CD4-positive, alpha-beta T cell treated with Interleukin-10 for 1 hour (primary cell): Measurements from ENCODE around the gene ACR.

Source experiments
- DNase-seq: peaks from one replicate; pipeline ENCODE4 v3.0.0-alpha.2; 2020

The ACR gene

GRCh38 chr22:50703726-50704509 is 34.1 kb upstream of the ACR start:
- DNase-seq: no peak

GRCh38 chr22:50704510-50705218 is 33.3 kb upstream of the ACR start:
- DNase-seq: no peak

- no peak for DNase-seq
These were observed 32.7 kb upstream of the ACR start for GRCh38 chr22:50705219-50705691.

- no peak for DNase-seq
These were observed 32.1 kb upstream of the ACR start for GRCh38 chr22:50705851-50706351.

GRCh38 chr22:50706481-50707125 is 31.4 kb upstream of the ACR start:
- no peak for DNase-seq

- no peak for DNase-seq
These were observed 29.5 kb upstream of the ACR start for GRCh38 chr22:50708474-50708873.

- DNase-seq: no peak
These were observed 29.0 kb upstream of the ACR start for GRCh38 chr22:50708996-50709395.

- DNase-seq: no peak
These were observed 27.8 kb upstream of the ACR start for GRCh38 chr22:50710221-50710620.

GRCh38 chr22:50710886-50711285 is 27.1 kb upstream of the ACR start:
- no peak for DNase-seq

- no peak for DNase-seq
These were observed 26.3 kb upstream of the ACR start for GRCh38 chr22:50711446-50712340.

- DNase-seq: no peak
These were observed 25.5 kb upstream of the ACR start for GRCh38 chr22:50712341-50713007.

- DNase-seq: no peak
These were observed 25.0 kb upstream of the ACR start for GRCh38 chr22:50713008-50713385.

- DNase-seq: no peak
These were observed 24.4 kb upstream of the ACR start for GRCh38 chr22:50713571-50714056.

GRCh38 chr22:50714150-50714549 is 23.9 kb upstream of the ACR start:
- no peak for DNase-seq

GRCh38 chr22:50714631-50715179 is 23.3 kb upstream of the ACR start:
- no peak for DNase-seq

GRCh38 chr22:50715250-50715649 is 22.8 kb upstream of the ACR start:
- no peak for DNase-seq

- no peak for DNase-seq
These were observed 22.2 kb upstream of the ACR start for GRCh38 chr22:50715776-50716175.

GRCh38 chr22:50716290-50717024 is 21.5 kb upstream of the ACR start:
- no peak for DNase-seq

- no peak for DNase-seq
These were observed 20.2 kb upstream of the ACR start for GRCh38 chr22:50717709-50718351.

GRCh38 chr22:50718352-50718709 is 19.7 kb upstream of the ACR start:
- no peak for DNase-seq
